GM21619 (cell line): ENCODE data around the gene SAFB.
"Not testable (repeated sequence)": the region's sequence is repeated elsewhere in the genome, so short reads cannot be mapped to it uniquely, and the experiment has no call there.

Source experiments
- ATAC-seq: cut with Tn5 transposase; IDR thresholded peaks from one replicate; pipeline ENCODE4 v1.9.1; 2021; ENCODE audit not compliant: unreplicated experiment

SAFB gene

DNA sequence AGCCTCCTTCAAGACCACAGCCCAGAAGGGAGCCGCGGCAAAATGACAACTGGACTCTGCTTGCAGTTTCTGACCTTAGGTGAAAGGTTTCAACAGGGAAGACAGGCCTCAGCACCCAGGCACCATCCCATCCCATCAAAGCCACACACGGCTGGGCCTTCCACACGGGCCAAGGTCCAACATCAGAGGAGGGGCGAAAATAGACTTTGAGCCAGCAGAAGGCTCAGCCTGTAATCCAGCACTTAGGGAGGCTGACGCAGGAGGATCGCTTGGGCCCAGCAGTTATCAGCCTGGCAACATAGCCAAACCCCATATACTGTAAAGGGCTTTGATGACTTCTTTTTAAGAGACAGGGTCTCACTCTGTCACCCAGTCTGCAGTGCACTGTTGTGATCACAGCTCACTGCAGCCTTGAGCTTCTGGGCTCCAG, 28.3 kb upstream of the SAFB start:
- no peak for ATAC-seq

DNA sequence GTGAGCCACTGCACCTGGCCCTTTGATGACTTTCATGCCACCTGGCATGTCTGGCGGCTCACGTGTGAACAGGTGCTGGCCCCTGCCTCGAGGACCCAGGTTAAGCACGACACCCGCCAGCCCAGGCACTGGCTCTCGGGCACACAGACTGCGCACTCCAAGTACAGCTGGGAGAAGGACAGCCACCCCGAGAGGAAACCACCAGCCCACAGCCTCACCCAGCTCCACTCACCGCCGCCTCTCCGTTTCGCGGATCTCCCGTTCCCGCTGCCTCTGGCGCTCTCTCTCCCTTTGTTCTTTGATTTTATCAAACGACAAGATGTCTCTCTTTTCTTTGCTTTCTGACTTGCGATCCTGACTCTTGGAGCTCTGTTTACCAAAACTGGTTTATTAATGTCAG, 27.8 kb upstream of the SAFB start:
- ATAC-seq = no peak

DNA sequence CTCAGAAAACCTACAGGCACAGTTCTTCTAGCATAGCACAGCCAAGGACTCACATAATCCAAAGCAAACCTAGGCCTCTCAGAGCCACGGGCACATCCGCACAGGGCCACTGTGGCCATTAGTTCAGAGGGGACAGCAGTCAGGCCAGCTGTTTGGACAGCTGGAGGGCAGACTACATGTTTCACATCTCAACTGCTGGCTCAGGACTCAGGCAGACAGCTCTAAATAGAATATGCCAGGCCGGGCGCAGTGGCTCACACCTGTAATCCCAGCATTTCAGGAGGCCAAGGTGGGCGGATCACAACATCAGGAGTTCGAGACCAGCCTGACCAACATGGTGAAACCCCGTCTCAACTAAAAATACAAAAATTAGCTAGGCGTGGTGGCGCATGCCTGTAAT, 27.1 kb upstream of the SAFB start:
- no peak for ATAC-seq

DNA sequence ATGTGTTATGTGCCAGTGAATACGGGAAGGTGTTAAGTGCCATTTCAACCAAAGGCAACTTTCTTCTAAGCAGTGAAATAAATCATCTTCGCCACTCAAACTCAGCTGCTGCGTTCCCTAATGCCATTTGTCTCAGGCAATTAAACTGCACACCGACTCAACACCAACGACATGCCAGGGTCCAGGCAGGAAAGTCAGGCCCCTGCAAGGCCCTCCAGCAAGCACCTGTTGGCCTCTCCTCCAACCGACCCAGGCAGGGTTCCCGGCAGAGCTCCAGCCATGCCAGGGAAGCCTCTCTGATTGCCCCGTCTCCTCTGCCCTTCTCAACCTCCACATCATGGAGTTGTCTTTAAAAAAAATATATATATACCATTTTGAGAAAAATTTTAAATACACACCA, 22.1 kb upstream of the SAFB start:
- no peak for ATAC-seq

DNA sequence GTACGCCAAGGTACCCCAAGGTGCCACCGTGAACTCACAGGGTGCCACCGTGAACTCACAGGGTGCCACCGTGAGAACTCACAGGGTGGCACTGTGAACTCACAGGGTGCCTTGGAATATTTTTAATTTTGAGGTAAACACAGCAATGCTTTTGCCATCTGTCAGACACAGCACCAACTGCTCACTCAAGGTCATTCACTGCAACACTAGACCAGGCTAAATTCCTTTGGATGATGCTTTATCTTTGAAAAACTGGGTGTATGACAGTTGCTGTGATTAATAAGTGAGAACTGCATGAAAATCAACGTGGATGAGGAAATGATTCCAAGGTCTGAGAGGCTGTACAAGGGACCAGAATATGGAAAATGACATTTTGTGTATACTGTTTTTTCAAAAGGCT, 19.3 kb upstream of the SAFB start:
- no peak for ATAC-seq

DNA sequence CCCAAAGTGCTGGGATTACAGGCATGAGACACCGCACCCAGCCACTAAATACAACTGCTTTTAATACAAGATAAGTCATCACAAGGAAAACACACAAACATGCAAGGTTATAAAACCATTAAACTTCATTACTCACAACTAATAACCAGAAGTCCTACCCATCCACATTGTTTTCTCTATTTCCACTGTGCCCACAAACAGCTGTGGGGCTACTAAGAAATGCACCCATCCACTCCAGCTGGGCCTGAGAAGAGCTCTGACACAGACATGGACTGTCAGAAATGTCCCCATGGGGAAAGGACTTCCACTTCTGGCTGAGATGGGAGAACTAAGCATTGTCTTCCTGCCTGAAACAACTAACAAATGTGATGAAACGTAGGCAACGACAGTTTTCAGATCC, 17.5 kb upstream of the SAFB start:
- ATAC-seq = no peak

- no peak for ATAC-seq
Measured at GRCh38 chr19:5607318-5608275, 15.3 kb upstream of the SAFB start.

DNA sequence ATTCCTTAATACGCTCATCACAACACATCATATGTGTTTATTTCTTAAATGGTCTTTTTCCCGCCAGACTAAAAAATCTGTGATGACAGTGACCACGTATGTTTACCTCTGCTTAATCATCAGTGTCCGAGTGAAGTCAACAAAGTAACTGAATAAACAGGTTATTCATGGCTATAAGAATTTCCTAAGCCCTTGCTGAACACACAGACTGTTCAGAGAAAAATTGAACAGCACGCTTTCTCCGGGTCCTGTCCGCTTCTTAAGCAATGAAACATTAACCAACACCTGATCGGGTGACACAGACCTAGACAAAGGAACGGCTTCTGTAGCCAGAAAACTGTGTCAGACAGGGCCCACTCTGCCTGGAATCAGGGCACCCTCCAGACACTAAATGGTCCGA, 14.6 kb upstream of the SAFB start:
- ATAC-seq = no peak

DNA sequence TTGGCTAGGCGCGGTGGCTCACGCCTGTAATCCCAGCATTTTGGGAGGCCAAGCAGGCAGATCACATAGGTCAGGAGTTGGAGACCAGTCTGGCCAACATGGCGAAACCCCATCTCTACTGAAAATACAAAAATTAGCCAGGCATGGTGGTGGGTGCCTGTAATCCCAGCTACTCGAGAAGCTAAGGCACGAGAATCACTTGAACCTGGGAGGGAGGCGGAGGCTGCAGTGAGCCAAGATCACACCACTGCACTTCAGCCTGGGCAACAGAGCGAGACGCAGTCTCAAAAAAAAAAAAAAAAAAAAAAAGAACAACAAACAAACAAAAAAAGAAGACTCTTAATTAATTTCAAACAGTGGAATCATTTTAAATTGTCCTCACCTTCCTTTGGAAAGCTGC, 14.1 kb upstream of the SAFB start:
- ATAC-seq = not testable (repeated sequence)

- no peak for ATAC-seq
Measured at GRCh38 chr19:5609881-5610448, 12.9 kb upstream of the SAFB start.

- no peak for ATAC-seq
Measured at GRCh38 chr19:5612891-5613865, 9.7 kb upstream of the SAFB start.

DNA sequence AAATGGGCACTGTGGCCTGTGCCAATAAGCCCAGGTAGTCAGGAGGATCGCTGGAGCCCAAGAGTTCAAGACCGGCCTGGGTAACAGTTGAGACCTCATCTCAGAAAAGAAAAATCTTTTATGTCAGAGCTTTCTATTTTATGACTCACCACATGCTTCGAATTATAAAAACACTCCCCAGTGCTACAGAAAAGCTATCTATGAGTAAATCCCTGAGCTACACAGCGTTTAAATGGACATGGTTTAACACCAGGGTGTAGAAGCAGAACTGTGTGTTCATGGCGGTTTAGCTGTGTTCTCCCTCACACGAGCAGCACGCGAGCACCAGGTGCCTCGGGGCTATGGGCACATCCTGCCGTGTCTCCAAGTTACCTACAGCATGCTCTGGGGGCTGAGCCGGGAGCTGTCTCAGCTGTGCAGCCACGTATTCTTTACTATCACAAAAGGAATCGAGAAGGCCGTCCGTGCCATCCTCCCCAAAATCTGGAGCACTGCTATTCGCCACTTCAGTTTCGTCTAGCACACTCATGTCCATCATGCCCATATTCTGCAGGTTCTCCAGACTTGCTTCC, 7.0 kb upstream of the SAFB start:
- ATAC-seq = no peak

DNA sequence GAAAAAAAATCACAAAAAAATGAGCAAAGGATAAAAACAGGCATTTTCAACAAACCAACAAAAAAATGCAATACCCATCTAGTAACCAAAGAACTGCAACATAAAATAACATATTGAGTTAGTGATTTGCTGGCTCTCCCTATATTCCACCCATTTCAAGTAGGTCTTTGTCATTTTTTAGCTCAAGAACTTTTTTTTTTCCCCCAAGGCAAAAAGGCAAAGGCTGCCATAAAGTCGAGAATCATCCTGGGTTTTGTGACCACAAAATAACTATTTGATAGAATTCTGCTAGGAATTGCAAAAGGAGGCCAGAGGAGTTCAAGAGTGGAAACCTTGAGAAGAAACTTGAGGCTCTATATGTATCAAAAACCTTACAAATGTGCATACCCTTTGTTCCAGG, 5.8 kb upstream of the SAFB start:
- no peak for ATAC-seq

- ATAC-seq = no peak
Measured at GRCh38 chr19:5618591-5618990, 4.3 kb upstream of the SAFB start.

- ATAC-seq = no peak
Measured at GRCh38 chr19:5619946-5620345, 2.9 kb upstream of the SAFB start.

GRCh38 chr19:5621311-5621944, 1.5 kb upstream of the SAFB start:
- no peak for ATAC-seq

DNA sequence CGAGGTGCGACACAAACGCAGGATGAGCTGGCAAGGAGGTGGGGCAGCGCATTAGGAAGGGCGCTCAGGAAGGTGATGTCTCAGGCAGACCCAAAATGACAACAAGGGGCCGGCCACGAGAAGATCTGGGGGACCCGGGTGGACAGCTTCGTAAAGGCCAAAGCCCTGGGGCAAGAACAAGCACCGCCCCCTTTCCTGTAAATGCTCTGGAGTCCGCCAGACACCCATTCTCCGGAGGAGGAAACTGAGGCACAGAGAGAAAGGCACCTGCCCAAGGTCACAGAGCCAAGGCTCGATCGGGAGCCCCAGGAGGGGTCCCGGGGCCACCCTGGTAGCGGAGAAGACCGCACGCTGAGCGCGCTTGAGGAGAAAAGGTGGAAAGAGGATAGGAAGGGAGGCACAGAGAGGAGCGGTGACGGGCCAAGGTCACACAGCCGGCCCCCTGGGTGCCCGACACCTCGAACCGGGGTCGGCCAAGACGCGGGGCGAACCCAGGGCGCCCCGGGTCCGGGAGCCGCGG, 878 bp upstream of the SAFB start:
- ATAC-seq = no peak

DNA sequence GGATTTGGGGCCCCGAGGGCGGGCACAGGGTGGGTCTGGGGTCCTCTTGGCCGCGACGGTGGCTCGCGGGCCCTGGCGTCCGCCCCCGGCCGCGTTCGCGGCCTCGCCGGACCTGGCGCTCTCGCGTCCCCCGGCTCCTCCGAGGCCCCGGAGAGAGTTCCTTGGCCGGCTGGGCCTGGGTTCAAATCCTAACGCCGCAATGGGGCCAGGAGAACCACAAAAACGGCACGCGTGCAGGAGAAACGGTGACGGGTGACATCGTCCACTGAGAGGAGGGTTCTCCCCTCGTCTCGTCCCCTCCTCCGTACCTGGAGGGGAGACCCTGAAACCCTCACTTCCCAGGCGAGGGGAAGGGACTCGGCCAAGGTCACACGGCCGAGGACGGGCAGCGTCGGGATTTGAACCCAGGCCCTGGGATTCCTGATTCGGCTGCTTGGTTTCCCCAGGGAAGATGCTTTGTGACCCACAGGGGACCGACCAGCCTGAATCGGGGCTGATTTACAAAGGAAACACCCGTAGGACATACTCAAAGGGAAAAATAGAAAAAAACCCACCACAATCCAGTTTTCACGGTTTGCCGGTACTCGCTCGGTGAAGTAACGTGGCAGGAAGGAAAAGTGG, 624 bp downstream of the SAFB start:
- ATAC-seq = no peak

GRCh38 chr19:5624018-5624663, 1.3 kb downstream of the SAFB start:
- ATAC-seq = no peak
